GM21825 (cell line): ENCODE measurements around the gene ICOSLG.
"Not testable (repeated sequence)": the region's sequence is repeated elsewhere in the genome, so short reads cannot be mapped to it uniquely, and the experiment has no call there.

Experiments used
- ATAC-seq: cut with Tn5 transposase; IDR thresholded peaks from one replicate; pipeline ENCODE4 v1.9.1; 2021; ENCODE audit warnings: mild to moderate bottlenecking, moderate library complexity; ENCODE audit not compliant: unreplicated experiment

The ICOSLG gene

GRCh38 chr21:44227614-44228013, 13.1 kb downstream of the ICOSLG start:
- ATAC-seq = not testable (repeated sequence)

DNA sequence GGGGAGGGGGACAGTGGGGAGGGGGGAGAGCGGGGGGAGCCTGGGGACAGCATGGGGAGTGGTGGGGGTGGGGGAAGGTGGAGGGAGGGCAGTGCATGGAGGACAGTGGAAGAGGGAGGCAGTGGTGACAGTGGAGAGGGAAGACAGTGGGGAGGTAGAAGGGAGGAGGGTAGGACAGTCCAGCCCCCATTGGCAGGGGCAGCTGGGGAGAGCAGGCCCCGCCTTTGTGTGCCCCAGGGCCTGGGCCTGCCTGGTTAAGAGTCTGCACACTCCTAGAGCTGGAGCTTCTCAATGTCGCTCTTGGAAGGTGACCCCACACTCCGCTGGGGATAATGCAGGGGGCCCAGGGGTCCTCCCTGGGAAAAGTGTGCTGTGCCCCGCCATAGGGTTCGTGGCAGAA, 15.1 kb downstream of the ICOSLG start:
- not testable (repeated sequence) for ATAC-seq

DNA sequence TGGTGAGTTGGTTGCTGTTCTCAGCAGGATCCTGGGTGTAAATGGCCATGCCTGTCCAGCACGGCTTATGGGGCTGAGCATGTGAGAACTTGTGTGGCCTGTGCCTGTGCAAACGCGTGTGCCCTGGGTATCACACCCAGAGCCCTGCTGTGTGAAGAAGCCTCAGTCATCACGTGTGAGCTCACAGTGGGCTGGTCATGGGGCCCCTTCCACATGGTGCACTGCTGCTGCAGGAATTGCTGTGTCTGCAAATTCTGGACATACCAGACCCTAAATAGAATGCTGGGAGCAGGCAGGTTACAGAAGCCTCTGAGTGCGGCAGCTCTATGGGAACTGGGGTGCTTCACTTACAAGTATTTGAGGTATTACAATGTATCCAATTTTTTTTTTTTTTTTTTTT, 17.4 kb downstream of the ICOSLG start:
- not testable (repeated sequence) for ATAC-seq

DNA sequence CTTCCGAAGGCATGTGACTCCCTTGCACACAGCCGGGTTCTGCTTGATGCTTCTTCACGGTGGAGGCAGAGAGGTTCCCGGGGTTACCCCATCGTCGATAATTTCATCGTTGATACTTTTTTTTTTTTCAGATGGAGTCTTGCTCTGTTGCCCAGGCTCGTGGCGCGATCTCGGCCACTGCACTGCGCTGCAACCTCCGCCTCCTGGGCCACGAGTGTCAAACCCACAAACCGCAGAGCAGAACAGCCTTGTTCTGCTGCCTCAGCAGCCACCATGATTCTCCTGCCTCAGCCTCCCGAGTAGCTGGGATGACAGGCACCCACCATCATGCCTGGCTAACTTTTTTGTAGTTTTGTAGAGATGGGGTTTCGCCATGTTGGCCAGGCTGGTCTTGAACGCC, 20.1 kb downstream of the ICOSLG start:
- not testable (repeated sequence) for ATAC-seq

GRCh38 chr21:44218461-44218860, 22.3 kb downstream of the ICOSLG start:
- not testable (repeated sequence) for ATAC-seq

DNA sequence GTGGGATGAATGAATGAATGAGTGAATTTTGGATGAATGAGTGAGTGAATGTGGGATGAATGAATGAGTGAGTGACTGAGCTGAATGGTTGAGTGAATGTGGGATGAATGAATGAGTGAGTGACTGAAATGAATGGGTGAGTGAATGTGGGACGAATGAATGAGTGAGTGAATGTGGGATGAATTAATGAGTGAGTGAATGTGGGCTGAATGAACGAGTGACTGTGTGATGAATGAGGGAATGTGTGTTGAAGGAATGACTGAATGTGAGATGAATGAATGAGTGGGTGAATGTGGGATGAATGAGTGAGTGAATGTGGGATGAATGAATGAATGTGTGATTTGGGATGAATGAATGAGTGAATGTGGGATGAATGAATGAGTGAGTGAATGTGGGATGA, 28.8 kb downstream of the ICOSLG start:
- not testable (repeated sequence) for ATAC-seq

DNA sequence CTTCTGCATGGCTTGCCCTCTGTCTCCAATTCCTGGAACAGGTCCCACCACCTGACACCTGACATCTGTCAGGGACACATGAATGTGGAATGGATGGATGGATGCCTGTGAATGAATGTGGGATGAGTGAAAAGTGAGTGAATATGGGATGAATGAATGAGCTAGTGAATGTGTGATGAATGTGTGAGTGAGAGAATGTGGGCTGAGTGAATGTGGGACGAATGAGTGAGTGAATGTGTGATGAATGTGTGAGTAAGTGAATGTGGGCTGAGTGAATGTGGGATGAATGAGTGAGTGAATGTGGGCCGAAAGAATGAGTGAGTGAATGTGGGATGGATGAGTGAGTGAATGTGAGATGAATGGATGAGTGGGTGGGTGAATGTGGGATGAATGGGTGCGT, 29.2 kb downstream of the ICOSLG start:
- ATAC-seq = not testable (repeated sequence)

DNA sequence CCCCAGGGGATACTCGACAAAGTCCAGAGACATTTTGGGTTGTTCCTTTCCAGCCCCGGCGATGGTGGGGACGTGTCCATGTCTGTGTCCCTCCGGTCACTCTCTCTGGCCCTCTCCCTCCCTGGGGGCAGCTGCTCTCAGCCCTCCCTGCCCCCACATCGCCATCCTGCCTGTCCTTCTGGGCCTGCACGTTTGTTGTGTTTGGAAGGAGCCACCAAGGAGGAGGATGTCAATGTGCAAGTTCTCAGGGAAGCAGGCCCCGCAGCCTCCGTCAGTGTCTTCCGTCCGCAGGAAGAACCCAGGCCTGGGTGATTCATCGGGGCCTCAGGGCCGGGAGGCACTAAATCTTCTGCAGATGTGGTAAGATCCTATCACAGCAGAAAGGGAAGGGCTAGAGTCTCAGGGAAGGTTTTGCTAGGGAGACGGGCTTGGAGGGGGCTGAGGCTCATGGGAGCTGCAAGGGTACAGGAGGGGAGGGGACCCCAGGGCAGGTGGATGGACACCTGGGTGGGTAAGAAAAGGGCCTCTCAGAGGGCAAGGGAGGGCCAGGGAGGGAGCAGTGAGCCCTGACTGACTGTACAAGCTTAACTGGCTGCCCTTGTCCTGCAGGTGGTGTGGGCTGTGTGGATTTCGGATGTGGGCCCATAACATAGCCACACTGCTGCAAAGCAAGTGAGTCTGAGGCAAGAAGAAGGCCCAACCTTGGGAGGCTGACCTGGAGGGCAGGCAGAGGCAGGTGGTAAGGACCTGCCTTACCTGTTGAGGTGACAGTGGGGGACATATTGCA, 32.7 kb downstream of the ICOSLG start:
- ATAC-seq = peak; percentile 15

DNA sequence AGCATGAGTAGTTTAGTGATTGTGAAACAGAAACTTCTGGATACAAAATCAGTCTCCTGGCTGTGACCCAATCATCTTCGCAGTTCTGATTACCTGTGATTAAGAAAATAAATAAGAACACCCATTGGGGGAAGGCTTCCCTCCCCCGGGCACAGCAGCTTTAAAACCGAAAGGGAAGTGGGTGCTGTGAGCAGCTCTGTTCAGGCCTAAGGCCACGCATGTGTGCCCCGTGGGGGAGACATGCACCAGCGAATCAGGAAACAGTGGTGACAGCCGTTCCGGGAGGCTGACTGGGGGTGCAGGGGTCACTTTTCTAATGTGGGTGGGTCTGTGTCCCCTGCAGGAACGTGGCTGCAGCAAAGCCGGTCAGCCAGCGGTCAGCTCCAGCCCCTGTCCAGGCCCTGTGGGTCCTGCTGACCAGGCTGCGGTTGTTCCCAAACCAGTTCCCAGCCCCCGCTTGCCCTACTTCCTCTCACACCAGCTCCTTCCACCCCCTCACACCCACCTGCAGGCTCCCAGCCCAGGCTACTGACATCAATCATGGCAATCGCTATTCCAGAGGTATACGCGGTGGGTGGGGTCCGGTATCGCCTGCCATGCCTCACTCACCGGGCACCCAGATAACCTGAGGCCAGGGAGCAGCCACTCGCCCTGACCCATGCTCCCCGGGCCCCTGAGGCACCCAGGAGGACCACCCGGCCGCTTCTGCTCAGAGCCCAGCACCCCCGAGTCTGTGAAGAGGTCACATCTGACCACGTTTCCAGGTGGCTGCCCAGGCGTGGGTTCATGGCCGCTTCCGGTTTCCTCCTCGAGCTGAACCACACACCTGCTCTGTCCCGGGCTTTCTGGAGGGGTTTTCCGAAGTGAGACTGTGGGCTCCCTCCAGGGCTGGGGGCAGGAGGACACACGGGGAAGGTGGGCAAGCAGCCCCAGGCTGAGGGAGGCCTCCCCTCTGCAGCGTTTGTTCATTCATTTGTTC, 33.8 kb downstream of the ICOSLG start:
- ATAC-seq = peak; percentile 50

DNA sequence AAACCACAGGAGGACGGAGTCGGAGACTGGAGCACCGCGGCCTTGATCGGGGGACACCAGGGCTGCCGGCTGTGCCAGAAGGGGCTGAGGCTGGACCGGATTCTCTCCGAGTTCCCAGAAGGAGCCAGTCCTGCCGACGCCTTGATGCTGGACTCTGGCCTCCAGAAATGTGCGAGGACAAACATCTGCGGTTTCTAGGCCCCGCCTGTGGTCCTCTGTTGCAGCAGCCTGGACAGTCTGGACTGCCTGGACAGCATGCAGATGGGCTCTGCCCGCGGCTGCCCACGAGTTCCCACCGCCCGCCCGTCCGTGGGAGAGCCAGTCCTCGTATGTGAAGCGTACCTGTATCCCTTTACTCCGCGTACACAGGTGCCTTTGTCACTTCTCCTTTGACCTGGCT, 34.6 kb downstream of the ICOSLG start:
- ATAC-seq = not testable (repeated sequence)

DNA sequence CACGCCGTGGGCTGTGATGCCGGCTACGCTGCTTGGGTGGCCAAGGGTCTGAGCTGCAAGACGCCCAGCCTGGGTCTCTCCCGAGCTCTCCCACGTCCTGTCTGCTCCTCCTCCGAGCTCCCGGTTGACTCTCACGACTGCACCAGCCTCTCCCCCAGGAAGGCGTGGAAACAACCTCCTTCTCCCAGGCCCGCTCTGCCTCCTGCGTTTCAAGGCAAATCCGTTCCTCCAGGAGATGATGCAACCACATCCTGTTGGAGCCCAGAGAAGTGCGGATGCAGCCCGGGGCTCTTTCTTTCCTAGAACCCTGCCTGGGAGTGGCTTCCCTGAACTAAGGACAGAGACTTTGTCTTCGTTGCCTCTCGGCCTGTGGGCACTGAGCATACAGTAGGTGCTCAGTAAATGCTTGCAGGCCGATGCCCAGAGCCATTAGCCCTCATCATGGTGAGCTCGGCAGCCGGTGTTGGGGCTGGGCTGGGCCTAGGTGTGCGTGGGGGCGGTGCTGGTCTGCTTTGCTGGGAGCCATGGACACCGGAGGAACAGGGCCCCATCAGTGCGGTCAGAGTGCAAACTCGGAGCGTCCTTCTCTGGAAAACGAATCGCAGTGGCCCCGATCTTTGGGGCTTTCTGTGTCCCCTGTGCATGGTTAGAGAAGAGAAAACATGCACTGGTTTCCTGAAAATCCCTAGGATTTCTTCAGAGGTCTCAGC, 38.0 kb downstream of the ICOSLG start:
- ATAC-seq = not testable (repeated sequence)

- ATAC-seq = not testable (repeated sequence)
Measured at GRCh38 chr21:44199997-44200396, 40.7 kb downstream of the ICOSLG start.

DNA sequence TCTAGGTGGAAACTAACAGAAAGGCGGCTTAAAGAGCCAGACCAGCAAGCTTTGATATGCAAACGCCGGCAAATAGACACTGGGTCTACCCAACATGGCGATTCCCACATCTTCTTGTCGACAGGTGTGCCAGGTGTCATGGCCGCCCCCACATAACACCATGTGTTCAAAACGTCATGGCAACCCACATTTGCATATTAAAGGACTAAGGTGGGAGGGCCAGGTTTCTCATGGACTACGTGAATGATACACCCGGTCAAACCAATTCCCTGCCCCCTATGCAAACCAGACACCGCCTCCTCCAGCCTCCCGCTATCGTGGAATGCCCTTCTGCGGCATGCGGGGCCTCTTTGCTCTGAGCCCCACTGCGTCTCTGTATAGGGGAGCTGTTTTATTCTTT, 41.3 kb downstream of the ICOSLG start:
- no peak for ATAC-seq

DNA sequence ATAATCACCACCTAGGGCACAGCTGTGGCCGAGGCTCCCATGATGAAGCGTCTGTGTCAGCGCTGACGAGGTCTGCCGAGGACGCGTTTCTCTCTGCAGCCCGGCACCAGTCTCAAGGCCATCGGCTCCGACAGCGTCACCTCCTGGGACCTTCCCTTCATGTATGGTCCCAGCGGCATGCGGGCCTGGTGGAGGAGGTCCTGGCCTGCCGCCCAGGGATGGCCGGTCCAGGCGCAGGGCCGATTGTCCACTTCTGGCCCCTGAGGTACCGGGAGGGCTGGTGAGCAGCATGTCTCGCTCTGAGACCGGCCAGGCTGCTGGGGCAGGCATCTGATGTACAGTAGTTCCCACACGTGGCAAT, 43.6 kb downstream of the ICOSLG start:
- not testable (repeated sequence) for ATAC-seq

GRCh38 chr21:44196212-44197155, 44.3 kb downstream of the ICOSLG start:
- peak; percentile 83 for ATAC-seq

DNA sequence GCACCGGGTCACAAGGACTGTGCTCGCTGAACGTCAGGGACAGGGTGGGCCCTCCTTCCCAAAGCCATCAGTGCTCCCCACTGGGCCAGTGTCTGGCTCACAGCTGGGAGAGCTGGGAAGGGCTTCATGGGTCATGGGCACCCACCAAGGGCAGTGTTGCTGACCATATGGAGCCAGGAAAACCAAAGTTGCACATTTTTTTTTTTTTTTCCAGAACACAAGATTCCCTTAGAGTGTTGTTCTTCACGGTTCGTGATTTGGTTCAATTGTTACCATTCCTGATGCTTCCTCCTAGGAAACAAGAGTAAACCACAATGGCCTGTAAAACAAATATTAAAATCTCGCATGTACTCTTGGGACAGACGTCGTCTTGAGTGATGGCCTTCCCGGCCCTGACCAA, 45.9 kb downstream of the ICOSLG start:
- not testable (repeated sequence) for ATAC-seq

- ATAC-seq = not testable (repeated sequence)
Measured at GRCh38 chr21:44194451-44194850, 46.3 kb downstream of the ICOSLG start.

DNA sequence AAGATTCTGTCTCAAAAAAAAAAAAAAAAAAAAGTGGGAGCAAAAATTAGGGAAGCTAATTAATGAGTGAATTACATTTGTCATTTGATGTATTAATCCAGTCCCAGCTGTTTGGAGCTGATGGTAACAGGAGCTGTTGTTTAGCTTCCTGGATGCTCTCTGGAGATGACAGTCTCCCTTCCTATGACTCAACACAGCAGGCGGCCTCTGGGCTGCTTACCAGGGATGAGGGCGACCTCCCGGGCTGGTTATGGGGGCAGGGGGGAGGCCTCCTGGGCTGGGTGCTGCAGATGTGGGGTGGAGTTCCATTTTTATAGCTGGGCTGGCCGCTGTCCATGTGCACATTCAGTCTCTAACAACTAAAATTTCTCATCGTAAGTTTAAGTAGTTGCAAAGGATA, 47.6 kb downstream of the ICOSLG start:
- not testable (repeated sequence) for ATAC-seq

GRCh38 chr21:44190349-44191271, 50.1 kb downstream of the ICOSLG start:
- not testable (repeated sequence) for ATAC-seq
